Adrenal gland (tissue), 5 donors: ENCODE results near the gene EIPR1.

ENCODE experiments used
- POLR2A ChIP-seq, 2 donors: fragments of 450-650 bp; IDR thresholded peaks; one replicate each; pipeline ENCODE4 v1.6.1; 2017; ENCODE audit warnings: antibody characterized with exemption in 2 of 2, mild to moderate bottlenecking in 2 of 2, moderate library complexity in 1 of 2
- TF ChIP-seq, protein P1 (sequence below), 6 experiments: fragments of 450-650 bp in 4 of 6; fragments of 200-600 bp in 2 of 6; sonication (generic) in 1 of 6; IDR thresholded peaks; 1 replicate in 5 of 6; 2 replicates in 1 of 6; pipeline versions ENCODE4 v1.5.1 to v1.8.0; 2016 to 2021; ENCODE audit warnings: antibody characterized with exemption in 6 of 6, mild to moderate bottlenecking in 2 of 6, moderate library complexity in 1 of 6
- donor health status: DM: no; HTN: no; CAD: no.

DNA sequence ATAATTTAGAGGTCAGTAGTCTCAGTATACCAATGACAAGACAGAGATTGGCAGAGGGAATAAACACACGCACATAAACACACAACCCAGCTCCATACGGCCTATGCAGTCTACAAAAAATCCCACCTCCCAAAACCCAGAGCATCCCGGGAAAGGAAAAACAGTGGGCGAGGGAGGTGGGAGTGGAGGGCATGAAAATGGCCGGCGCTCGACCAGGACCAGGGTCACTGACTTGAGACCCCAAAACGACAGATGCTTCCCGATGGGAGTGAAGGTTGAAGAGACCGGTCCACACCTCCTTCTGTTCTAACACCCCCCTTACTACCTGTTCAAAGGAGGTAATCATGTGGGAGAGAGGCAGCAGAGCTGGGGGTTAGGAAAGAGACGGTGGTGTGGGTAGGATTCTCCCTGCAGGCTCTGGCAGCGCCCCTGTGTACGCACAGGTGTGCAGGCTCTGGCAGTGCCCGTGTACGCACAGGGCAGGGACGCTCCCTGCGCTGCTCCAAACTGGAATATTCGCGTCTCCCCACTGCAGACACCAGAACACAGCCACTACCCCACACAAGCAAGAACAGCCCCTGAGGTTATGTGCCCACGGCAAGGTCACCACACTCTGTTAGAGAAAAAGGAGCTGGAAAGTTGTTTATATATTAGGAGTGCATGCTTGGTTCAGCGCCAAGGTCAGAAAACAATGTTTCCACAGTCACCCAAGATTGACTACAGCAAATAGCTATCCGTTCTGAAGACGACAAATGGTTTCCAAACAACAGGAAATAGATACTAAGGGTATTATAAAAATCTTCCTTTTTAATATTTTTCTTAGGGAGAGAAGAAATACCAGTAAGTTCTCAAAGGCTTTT, 67.9 kb downstream of the EIPR1 start:
- TF ChIP-seq, protein P1, sequence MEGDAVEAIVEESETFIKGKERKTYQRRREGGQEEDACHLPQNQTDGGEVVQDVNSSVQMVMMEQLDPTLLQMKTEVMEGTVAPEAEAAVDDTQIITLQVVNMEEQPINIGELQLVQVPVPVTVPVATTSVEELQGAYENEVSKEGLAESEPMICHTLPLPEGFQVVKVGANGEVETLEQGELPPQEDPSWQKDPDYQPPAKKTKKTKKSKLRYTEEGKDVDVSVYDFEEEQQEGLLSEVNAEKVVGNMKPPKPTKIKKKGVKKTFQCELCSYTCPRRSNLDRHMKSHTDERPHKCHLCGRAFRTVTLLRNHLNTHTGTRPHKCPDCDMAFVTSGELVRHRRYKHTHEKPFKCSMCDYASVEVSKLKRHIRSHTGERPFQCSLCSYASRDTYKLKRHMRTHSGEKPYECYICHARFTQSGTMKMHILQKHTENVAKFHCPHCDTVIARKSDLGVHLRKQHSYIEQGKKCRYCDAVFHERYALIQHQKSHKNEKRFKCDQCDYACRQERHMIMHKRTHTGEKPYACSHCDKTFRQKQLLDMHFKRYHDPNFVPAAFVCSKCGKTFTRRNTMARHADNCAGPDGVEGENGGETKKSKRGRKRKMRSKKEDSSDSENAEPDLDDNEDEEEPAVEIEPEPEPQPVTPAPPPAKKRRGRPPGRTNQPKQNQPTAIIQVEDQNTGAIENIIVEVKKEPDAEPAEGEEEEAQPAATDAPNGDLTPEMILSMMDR (IDR thresholded peaks at IDR 0.05) = no peak
- TF ChIP-seq POLR2A (IDR thresholded peaks at IDR 0.05) = no peak
